Left lung (tissue), 10 donors: Measurements from ENCODE around the gene SFSWAP. TPM values are rescaled to one million over a fixed set of nuclear protein-coding genes. Genes with fewer than 3 reads are reported as not detected.
"Not testable (repeated sequence)": the region's sequence is repeated elsewhere in the genome, so short reads cannot be mapped to it uniquely, and the experiment has no call there.

ENCODE experiments used
- ATAC-seq: fragments of 200-7000 bp; cut with Tn5 transposase; one replicate; pipeline ENCODE4 v1.9.1; 2020; ENCODE audit warnings: moderate library complexity
- DNase-seq, 4 donors: peaks; one replicate each; pipeline ENCODE4 v3.0.0-alpha.2; 2013 to 2020
- H3K27ac ChIP-seq, 2 donors: fragments of 200-600 bp; sonication (generic) in 1 of 2; one replicate each; pipeline versions ENCODE4 v1.5.0 to v1.8.0; 2020 to 2021
- H3K27me3 ChIP-seq, 2 donors: fragments of 200-600 bp; sonication (generic) in 1 of 2; one replicate each; pipeline versions ENCODE4 v1.5.0 to v1.8.0; 2020 to 2021
- H3K36me3 ChIP-seq, 2 donors: fragments of 200-600 bp; sonication (generic) in 1 of 2; one replicate each; pipeline versions ENCODE4 v1.5.0 to v1.8.0; 2020 to 2021
- H3K4me1 ChIP-seq, 2 donors: fragments of 200-600 bp; one replicate each; pipeline ENCODE4 v1.8.0; 2021
- H3K4me3 ChIP-seq, 2 donors: fragments of 200-600 bp; sonication (generic) in 1 of 2; one replicate each; pipeline versions ENCODE4 v1.5.0 to v1.8.0; 2020 to 2021; ENCODE audit warnings: mild to moderate bottlenecking in 1 of 2
- H3K9me3 ChIP-seq, 2 donors: fragments of 200-600 bp; sonication (generic) in 1 of 2; one replicate each; pipeline versions ENCODE4 v1.5.0 to v1.8.0; 2020 to 2021
- CTCF ChIP-seq, 2 donors: fragments of 200-600 bp; sonication (generic) in 1 of 2; IDR thresholded peaks; one replicate each; pipeline versions ENCODE4 v1.5.0 to v1.8.0; 2021; ENCODE audit warnings: antibody characterized with exemption in 2 of 2
- intact Hi-C, 2 donors: fragments of 100-400 bp; cut with DNase I; formaldehyde crosslinking; loops; one replicate each; pipeline versions ENCODE4 v1.11.2 to v1.14.2; 2022
- polyA plus RNA-seq, 6 donors: library from polyadenylated mRNA; unstranded; fragments of 120-200 nt; gene quantifications; one replicate each; pipeline ENCODE4 v1.2.1, GENCODE V29; 2013; ENCODE audit not compliant: insufficient read length in 6 of 6
- total RNA-seq, 2 donors: library from RNA; stranded (reverse); fragmentation: NEBNext Ultra II Directional; extraction: Animal tissue kit (Norgen Biotek cat#: 25700); gene quantifications; one replicate each; pipeline ENCODE4 v1.2.1, GENCODE V29; 2021
- donor health status: DM: no; HTN: yes; CAD: no.
- donor health status: DM: no; HTN: no; CAD: no.

SFSWAP gene
- total and polyA plus RNA-seq, 8 donors: 26.0 to 68.8 (median 50.8) TPM

GRCh38 chr12:131736446-131737149 is 25.7 kb downstream of the SFSWAP start:
- peak overlapping the region; percentile 6 to 75 for H3K27ac ChIP-seq

GRCh38 chr12:131737150-131737827 is 26.4 kb downstream of the SFSWAP start:
- TF ChIP-seq CTCF (IDR thresholded peaks at IDR 0.05): no peak
- intact Hi-C loops: no loop called here
- Histone ChIP-seq H3K4me1 (no peaks in the 10 kb centered on the region), H3K9me3 (no peaks in the 10 kb centered on the region), H3K27ac (peak overlapping the region; percentile 6 to 75), H3K27me3 (no peaks in the 10 kb centered on the region), H3K4me3 (no peak overlapping the region), H3K36me3 (peaks cover 0 to 87% of the 10 kb centered on the region in 2 donors)
- ATAC-seq (peak; percentile 98), DNase-seq (peak in 3 of 4 donors; percentile 13 to 85 (median 84))

More at GRCh38 chr12:131736446-131737149, 25.7 kb downstream of the SFSWAP start:
- no peaks in the 10 kb centered on the region for H3K4me1 ChIP-seq
- intact Hi-C loops: no loop called here
- H3K27me3 ChIP-seq: no peaks in the 10 kb centered on the region
- H3K36me3 ChIP-seq: peaks cover 0 to 87% of the 10 kb centered on the region in 2 donors
- no peak for DNase-seq
- H3K4me3 ChIP-seq: no peak overlapping the region
- no peaks in the 10 kb centered on the region for H3K9me3 ChIP-seq
- no peak for TF ChIP-seq CTCF (IDR thresholded peaks at IDR 0.05)
- no peak for ATAC-seq

- no peaks in the 10 kb centered on the region for H3K4me1 ChIP-seq
- peak overlapping the region in 1 of 2 donors; percentile 50 for H3K27ac ChIP-seq
- peaks cover 0 to 87% of the 10 kb centered on the region in 2 donors for H3K36me3 ChIP-seq
- ATAC-seq (no peak), DNase-seq (no peak)
- TF ChIP-seq CTCF (IDR thresholded peaks at IDR 0.05): no peak
- H3K9me3 ChIP-seq: no peaks in the 10 kb centered on the region
- H3K4me3 ChIP-seq: no peak overlapping the region
- intact Hi-C loops: no loop called here
- no peaks in the 10 kb centered on the region for H3K27me3 ChIP-seq
Observed at GRCh38 chr12:131738196-131738595, 27.3 kb downstream of the SFSWAP start.

GRCh38 chr12:131740626-131741025 is 29.7 kb downstream of the SFSWAP start:
- no peaks in the 10 kb centered on the region for H3K4me1 ChIP-seq
- no peaks in the 10 kb centered on the region for H3K27me3 ChIP-seq
- DNase-seq: no peak
- H3K9me3 ChIP-seq: peaks cover 0 to 10% of the 10 kb centered on the region in 2 donors
- no peak overlapping the region for H3K4me3 ChIP-seq
- H3K27ac ChIP-seq: no peak overlapping the region
- no peak for TF ChIP-seq CTCF (IDR thresholded peaks at IDR 0.05)
- intact Hi-C loops: no loop called here
- H3K36me3 ChIP-seq: peaks cover 0 to 85% of the 10 kb centered on the region in 2 donors
- ATAC-seq: no peak

GRCh38 chr12:131742761-131743160 is 31.9 kb downstream of the SFSWAP start:
- DNase-seq, H3K4me1 ChIP-seq, H3K9me3 ChIP-seq, H3K27me3 ChIP-seq, ATAC-seq, intact Hi-C loops, H3K4me3 ChIP-seq, H3K27ac ChIP-seq: not testable (repeated sequence)
- H3K36me3 ChIP-seq: peaks cover 0 to 95% of the 10 kb centered on the region in 2 donors

GRCh38 chr12:131743410-131743809 is 32.5 kb downstream of the SFSWAP start:
- peaks cover 0 to 96% of the 10 kb centered on the region in 2 donors for H3K36me3 ChIP-seq
- ATAC-seq, H3K27me3 ChIP-seq, DNase-seq, H3K9me3 ChIP-seq, H3K27ac ChIP-seq, H3K4me3 ChIP-seq, H3K4me1 ChIP-seq, intact Hi-C loops: not testable (repeated sequence)

- H3K4me3 ChIP-seq, intact Hi-C loops, H3K27ac ChIP-seq, H3K4me1 ChIP-seq, ATAC-seq, H3K27me3 ChIP-seq, DNase-seq, H3K9me3 ChIP-seq: not testable (repeated sequence)
- H3K36me3 ChIP-seq: peaks cover 0 to 96% of the 10 kb centered on the region in 2 donors
Observed at GRCh38 chr12:131743880-131744279, 33.0 kb downstream of the SFSWAP start.

GRCh38 chr12:131744675-131745074 is 33.8 kb downstream of the SFSWAP start:
- H3K4me3 ChIP-seq, intact Hi-C loops: not testable (repeated sequence)
- H3K36me3 ChIP-seq: peaks cover 0 to 96% of the 10 kb centered on the region in 2 donors

More at GRCh38 chr12:131744675-131745074, 33.8 kb downstream of the SFSWAP start:
- not testable (repeated sequence) for H3K9me3 ChIP-seq, H3K27me3 ChIP-seq, H3K27ac ChIP-seq, DNase-seq, ATAC-seq, H3K4me1 ChIP-seq
